ENCODE data around the gene ZC3H12C. TPM values are rescaled to one million over a fixed set of nuclear protein-coding genes. Genes with fewer than 3 reads are reported as not detected.

The ZC3H12C gene
- total RNA-seq, 2 experiments from 2014 or later: not detected

- Histone ChIP-seq H3K4me2 (ENCODE audit: low read length) (no peak overlapping the region), H3K27ac (ENCODE audit: low read depth, low read length, poor library complexity, severe bottlenecking) (no peak overlapping the region), H3K9me2 (ENCODE audit: insufficient read depth, low read length) (no peaks in the 10 kb centered on the region), H3K79me2 (ENCODE audit: insufficient read depth, low read depth, low read length) (no peaks in the 10 kb centered on the region), H3K9me3 (ENCODE audit: low read length) (0 out of 2 replicates have a peak, but pooled peaks cover 4% of the 10 kb centered on the region), H3K4me1 (ENCODE audit: insufficient read depth, low read length, poor library complexity, severe bottlenecking) (no peaks in the 10 kb centered on the region), H3K36me3 (ENCODE audit: insufficient read depth, low read length) (no peaks in the 10 kb centered on the region), H4K20me1 (ENCODE audit: insufficient read depth, low read length) (no peaks in the 10 kb centered on the region), H2AFZ (ENCODE audit: low read length) (no peak overlapping the region), H3K4me3 (ENCODE audit: low read depth, low read length, poor library complexity, severe bottlenecking) (no peak overlapping the region)
- TF ChIP-seq EZH2phosphoT487 (IDR thresholded peaks at IDR 0.05; ENCODE audit: borderline replicate concordance, low read depth, low read length): no peak
- TF ChIP-seq, protein P1, sequence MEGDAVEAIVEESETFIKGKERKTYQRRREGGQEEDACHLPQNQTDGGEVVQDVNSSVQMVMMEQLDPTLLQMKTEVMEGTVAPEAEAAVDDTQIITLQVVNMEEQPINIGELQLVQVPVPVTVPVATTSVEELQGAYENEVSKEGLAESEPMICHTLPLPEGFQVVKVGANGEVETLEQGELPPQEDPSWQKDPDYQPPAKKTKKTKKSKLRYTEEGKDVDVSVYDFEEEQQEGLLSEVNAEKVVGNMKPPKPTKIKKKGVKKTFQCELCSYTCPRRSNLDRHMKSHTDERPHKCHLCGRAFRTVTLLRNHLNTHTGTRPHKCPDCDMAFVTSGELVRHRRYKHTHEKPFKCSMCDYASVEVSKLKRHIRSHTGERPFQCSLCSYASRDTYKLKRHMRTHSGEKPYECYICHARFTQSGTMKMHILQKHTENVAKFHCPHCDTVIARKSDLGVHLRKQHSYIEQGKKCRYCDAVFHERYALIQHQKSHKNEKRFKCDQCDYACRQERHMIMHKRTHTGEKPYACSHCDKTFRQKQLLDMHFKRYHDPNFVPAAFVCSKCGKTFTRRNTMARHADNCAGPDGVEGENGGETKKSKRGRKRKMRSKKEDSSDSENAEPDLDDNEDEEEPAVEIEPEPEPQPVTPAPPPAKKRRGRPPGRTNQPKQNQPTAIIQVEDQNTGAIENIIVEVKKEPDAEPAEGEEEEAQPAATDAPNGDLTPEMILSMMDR (conservative IDR thresholded peaks at IDR 0.05; ENCODE audit: low read length): no peak
- POLR2A ChIA-PET: interaction anchor here (1.4 kb wide), 1 partner anchor 15 kb away, joined by 3 read pairs; no protein-coding TSS in a partner anchor
- BruUV-seq (replicated peaks): no TSS peak
- CTCF ChIA-PET (ENCODE audit: unreplicated experiment): no interaction called here
- DNase-seq (ENCODE audit: low spot score): peak; percentile 22
- intact Hi-C loops (cut with micrococcal nuclease; ENCODE audit: unreplicated experiment): no loop called here
These were observed 39.3 kb upstream of the ZC3H12C start for GRCh38 chr11:110053848-110054414.

DNA sequence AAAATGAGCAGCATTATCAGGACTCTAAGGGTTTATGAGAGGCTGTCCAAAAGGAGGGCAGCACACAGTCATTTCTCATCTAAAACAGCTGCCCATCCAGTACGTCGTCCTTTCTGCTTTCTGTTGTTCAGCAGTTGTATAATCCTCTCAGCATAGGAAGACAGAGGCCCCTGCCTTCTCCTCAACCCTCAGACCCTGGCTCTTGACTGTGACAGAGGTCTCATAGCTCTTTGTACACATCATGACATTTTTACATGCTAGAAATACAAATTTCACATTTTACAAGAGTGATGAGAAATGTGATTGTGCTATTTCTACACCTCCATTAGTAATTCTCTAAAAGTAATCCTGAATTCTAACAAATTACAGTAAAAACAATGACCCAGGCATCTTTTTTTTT lies 36.2 kb upstream of the ZC3H12C start:
- no peak overlapping the region for H3K4me2 ChIP-seq (ENCODE audit: low read length)
- no peak overlapping the region for H3K27ac ChIP-seq (ENCODE audit: low read depth, low read length, poor library complexity, severe bottlenecking)
- ChIA-PET CTCF (ENCODE audit: unreplicated experiment) (no interaction called here), POLR2A (interaction anchor here (1.0 to 1.4 kb wide), 3 partner anchors 12 to 72 kb away, joined by 3 to 4 read pairs (median 3); no protein-coding TSS in a partner anchor)
- no peaks in the 10 kb centered on the region for H4K20me1 ChIP-seq (ENCODE audit: insufficient read depth, low read length)
- DNase-seq (ENCODE audit: low spot score): no peak
- H3K4me3 ChIP-seq (ENCODE audit: low read depth, low read length, poor library complexity, severe bottlenecking): no peak overlapping the region
- H3K36me3 ChIP-seq (ENCODE audit: insufficient read depth, low read length): no peaks in the 10 kb centered on the region
- H3K79me2 ChIP-seq (ENCODE audit: insufficient read depth, low read depth, low read length): no peaks in the 10 kb centered on the region
- 0 out of 2 replicates have a peak, but pooled peaks cover 4% of the 10 kb centered on the region for H3K9me3 ChIP-seq (ENCODE audit: low read length)
- no peak overlapping the region for H2AFZ ChIP-seq (ENCODE audit: low read length)
- no peaks in the 10 kb centered on the region for H3K9me2 ChIP-seq (ENCODE audit: insufficient read depth, low read length)
- intact Hi-C loops (cut with micrococcal nuclease; ENCODE audit: unreplicated experiment): no loop called here
- TF ChIP-seq, protein P1 (conservative IDR thresholded peaks at IDR 0.05; ENCODE audit: low read length): no peak
- TF ChIP-seq EZH2phosphoT487 (IDR thresholded peaks at IDR 0.05; ENCODE audit: borderline replicate concordance, low read depth, low read length): no peak
- no TSS peak for BruUV-seq (replicated peaks)
- H3K4me1 ChIP-seq (ENCODE audit: insufficient read depth, low read length, poor library complexity, severe bottlenecking): no peaks in the 10 kb centered on the region

- intact Hi-C loops (cut with micrococcal nuclease; ENCODE audit: unreplicated experiment): no loop called here
- DNase-seq (ENCODE audit: low spot score): no peak
- H3K4me2 ChIP-seq (ENCODE audit: low read length): no peak overlapping the region
- no peaks in the 10 kb centered on the region for H4K20me1 ChIP-seq (ENCODE audit: insufficient read depth, low read length)
- H3K36me3 ChIP-seq (ENCODE audit: insufficient read depth, low read length): no peaks in the 10 kb centered on the region
- H3K4me3 ChIP-seq (ENCODE audit: low read depth, low read length, poor library complexity, severe bottlenecking): no peak overlapping the region
- POLR2A ChIA-PET: no interaction called here
- BruUV-seq (replicated peaks): no TSS peak
- H3K9me3 ChIP-seq (ENCODE audit: low read length): no peaks in the 10 kb centered on the region
- TF ChIP-seq, protein P1 (conservative IDR thresholded peaks at IDR 0.05; ENCODE audit: low read length): no peak
- no peak for TF ChIP-seq EZH2phosphoT487 (IDR thresholded peaks at IDR 0.05; ENCODE audit: borderline replicate concordance, low read depth, low read length)
- no peak overlapping the region for H2AFZ ChIP-seq (ENCODE audit: low read length)
- no peaks in the 10 kb centered on the region for H3K79me2 ChIP-seq (ENCODE audit: insufficient read depth, low read depth, low read length)
- no peaks in the 10 kb centered on the region for H3K4me1 ChIP-seq (ENCODE audit: insufficient read depth, low read length, poor library complexity, severe bottlenecking)
- H3K9me2 ChIP-seq (ENCODE audit: insufficient read depth, low read length): no peaks in the 10 kb centered on the region
- no peak overlapping the region for H3K27ac ChIP-seq (ENCODE audit: low read depth, low read length, poor library complexity, severe bottlenecking)
- CTCF ChIA-PET (ENCODE audit: unreplicated experiment): no interaction called here
These were observed 33.3 kb upstream of the ZC3H12C start for GRCh38 chr11:110059706-110060463.
